IPS DF 19.7 (cell line): ENCODE results near the gene USP3.
A peak's percentile ranks its signal among the peaks of the same experiment; 100 is the strongest.

Experiments
- DNase-seq: peaks from one replicate; pipeline ENCODE4 v3.0.0-alpha.2; 2013; ENCODE audit warnings: low read depth, low spot score

Gene USP3

GRCh38 chr15:63504247-63504978 is at the start of gene USP3:
Gene USP3, plus strand, starts transcription at chr15:63504593. Its CDS starts 147 bp downstream, at chr15:63504740.
- DNase-seq: peak; percentile 68

- no peak for DNase-seq
Observed at GRCh38 chr15:63456258-63456657, 48.1 kb upstream of the USP3 start.

- no peak for DNase-seq
Observed at GRCh38 chr15:63457379-63457778, 47.0 kb upstream of the USP3 start.

GRCh38 chr15:63458026-63458425 is 46.4 kb upstream of the USP3 start:
- DNase-seq: no peak

- no peak for DNase-seq
Observed at GRCh38 chr15:63458794-63459395, 45.5 kb upstream of the USP3 start.

- no peak for DNase-seq
Observed at GRCh38 chr15:63460210-63461155, 43.9 kb upstream of the USP3 start.

- DNase-seq: no peak
Observed at GRCh38 chr15:63461230-63461985, 43.0 kb upstream of the USP3 start.

GRCh38 chr15:63462088-63462487 is 42.3 kb upstream of the USP3 start:
- no peak for DNase-seq

GRCh38 chr15:63463036-63463435 is 41.4 kb upstream of the USP3 start:
- DNase-seq: no peak

GRCh38 chr15:63463793-63464192 is 40.6 kb upstream of the USP3 start:
- DNase-seq: no peak

- no peak for DNase-seq
Observed at GRCh38 chr15:63465104-63465503, 39.3 kb upstream of the USP3 start.

GRCh38 chr15:63466378-63467192 is 37.8 kb upstream of the USP3 start:
- DNase-seq: no peak

GRCh38 chr15:63469190-63469589 is 35.2 kb upstream of the USP3 start:
- no peak for DNase-seq

- DNase-seq: no peak
Observed at GRCh38 chr15:63469984-63470383, 34.4 kb upstream of the USP3 start.

GRCh38 chr15:63473007-63473748 is 31.2 kb upstream of the USP3 start:
- no peak for DNase-seq

GRCh38 chr15:63473749-63473998 is 30.7 kb upstream of the USP3 start:
- DNase-seq: no peak

GRCh38 chr15:63473999-63474809 is 30.2 kb upstream of the USP3 start:
- DNase-seq: no peak

- DNase-seq: no peak
Observed at GRCh38 chr15:63474810-63475316, 29.5 kb upstream of the USP3 start.

- DNase-seq: no peak
Observed at GRCh38 chr15:63475707-63476106, 28.7 kb upstream of the USP3 start.
